T-helper 1 cell treated with Interleukin-12 subunit alpha and Interleukin-12 subunit beta and Interleukin-4 antibody, amounts not matched to agents 30 μg/mL and 1 μg/mL, for 36 hours (primary cell): Measurements from ENCODE around the gene CDKL5.
"Not testable (repeated sequence)": the region's sequence is repeated elsewhere in the genome, so short reads cannot be mapped to it uniquely, and the experiment has no call there.

Experiments used
- H3K27ac Mint-ChIP-seq: one replicate; pipeline ENCODE4 v1.8.0; 2021; ENCODE audit warnings: mild to moderate bottlenecking, mixed read lengths
- H3K27me3 Mint-ChIP-seq: one replicate; pipeline ENCODE4 v1.8.0; 2021; ENCODE audit warnings: low read depth, mixed read lengths
- H3K36me3 Mint-ChIP-seq: one replicate; pipeline ENCODE4 v1.8.0; 2021; ENCODE audit warnings: low read depth, mixed read lengths
- H3K4me1 Mint-ChIP-seq: one replicate; pipeline ENCODE4 v1.8.0; 2021; ENCODE audit warnings: low read depth, mixed read lengths
- H3K4me3 Mint-ChIP-seq: one replicate; pipeline ENCODE4 v1.8.0; 2021; ENCODE audit warnings: mild to moderate bottlenecking, moderate library complexity, mixed read lengths
- H3K9me3 Mint-ChIP-seq: one replicate; pipeline ENCODE4 v1.8.0; 2021; ENCODE audit warnings: mixed read lengths

CDKL5 gene

DNA sequence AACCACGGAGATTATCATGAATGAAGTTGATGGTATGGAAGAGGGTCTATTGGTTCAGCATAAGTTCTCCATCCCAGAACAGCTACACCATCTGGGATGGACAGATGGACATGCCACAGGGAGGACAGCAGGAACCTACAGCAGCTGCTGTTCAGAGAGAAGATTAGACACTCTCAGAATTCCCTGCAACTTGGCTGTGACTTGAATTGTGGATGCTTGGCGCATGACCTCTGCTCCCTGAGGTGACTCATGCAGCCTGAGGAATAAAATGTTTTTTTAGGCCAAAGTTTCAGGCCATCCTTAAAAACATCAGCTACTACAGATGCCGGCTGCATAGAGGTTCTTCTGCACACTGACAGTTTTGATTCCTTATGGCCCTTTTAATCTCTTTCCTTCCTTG, 149.2 kb downstream of the CDKL5 start:
- Mint-ChIP-seq H3K9me3 (no peaks in the 10 kb centered on the region), H3K4me3 (no peak overlapping the region), H3K36me3 (no peaks in the 10 kb centered on the region), H3K27ac (no peak overlapping the region), H3K27me3 (no peaks in the 10 kb centered on the region), H3K4me1 (no peaks in the 10 kb centered on the region)

DNA sequence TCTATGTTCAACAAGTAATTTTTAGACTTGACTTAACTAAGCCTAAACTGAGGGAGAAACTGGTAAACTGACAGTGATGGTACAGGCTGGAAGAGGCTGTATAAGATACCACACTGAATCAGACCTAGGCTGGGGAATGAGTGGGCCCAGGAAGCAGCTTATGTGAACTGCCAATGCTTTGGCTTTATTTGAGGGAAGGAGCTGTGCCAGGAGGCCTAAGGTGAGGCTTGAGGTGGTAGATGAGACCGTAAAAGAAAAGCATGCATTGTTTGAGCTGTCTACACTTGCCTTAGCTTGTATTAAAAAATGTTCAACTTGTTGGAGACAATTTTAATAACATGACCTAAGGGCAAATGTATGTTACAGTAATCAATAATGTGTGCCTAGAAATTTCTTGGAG, 150.3 kb downstream of the CDKL5 start:
- Mint-ChIP-seq H3K36me3 (no peaks in the 10 kb centered on the region), H3K27ac (no peak overlapping the region), H3K4me1 (no peaks in the 10 kb centered on the region), H3K27me3 (no peaks in the 10 kb centered on the region), H3K9me3 (no peaks in the 10 kb centered on the region), H3K4me3 (no peak overlapping the region)

- no peaks in the 10 kb centered on the region for H3K27me3 Mint-ChIP-seq
- no peaks in the 10 kb centered on the region for H3K36me3 Mint-ChIP-seq
- H3K4me1 Mint-ChIP-seq = no peaks in the 10 kb centered on the region
- no peak overlapping the region for H3K27ac Mint-ChIP-seq
- no peaks in the 10 kb centered on the region for H3K9me3 Mint-ChIP-seq
- no peak overlapping the region for H3K4me3 Mint-ChIP-seq
Measured at GRCh38 chrX:18577400-18577799, 152.0 kb downstream of the CDKL5 start.

DNA sequence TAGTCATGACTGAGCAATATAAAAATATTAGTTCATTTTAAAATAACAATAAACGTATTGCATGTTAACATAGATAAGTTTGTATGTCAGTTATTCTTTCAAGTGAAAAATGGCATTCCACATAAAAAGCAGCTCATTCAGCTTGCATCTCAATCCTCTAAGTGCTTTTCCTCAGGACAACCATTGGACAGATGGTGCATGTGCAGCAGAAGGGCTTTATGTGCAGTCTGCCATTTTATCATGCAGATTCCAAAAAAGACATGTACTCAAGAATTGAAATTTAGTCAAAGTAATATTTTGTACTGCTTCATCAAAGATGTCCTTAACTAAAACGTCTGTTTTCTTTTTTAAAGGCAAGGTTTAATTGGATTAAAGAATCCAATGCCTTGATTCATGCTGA, 153.1 kb downstream of the CDKL5 start:
- Mint-ChIP-seq H3K36me3 (no peaks in the 10 kb centered on the region), H3K27me3 (no peaks in the 10 kb centered on the region), H3K27ac (no peak overlapping the region), H3K9me3 (no peaks in the 10 kb centered on the region), H3K4me3 (no peak overlapping the region), H3K4me1 (no peaks in the 10 kb centered on the region)

DNA sequence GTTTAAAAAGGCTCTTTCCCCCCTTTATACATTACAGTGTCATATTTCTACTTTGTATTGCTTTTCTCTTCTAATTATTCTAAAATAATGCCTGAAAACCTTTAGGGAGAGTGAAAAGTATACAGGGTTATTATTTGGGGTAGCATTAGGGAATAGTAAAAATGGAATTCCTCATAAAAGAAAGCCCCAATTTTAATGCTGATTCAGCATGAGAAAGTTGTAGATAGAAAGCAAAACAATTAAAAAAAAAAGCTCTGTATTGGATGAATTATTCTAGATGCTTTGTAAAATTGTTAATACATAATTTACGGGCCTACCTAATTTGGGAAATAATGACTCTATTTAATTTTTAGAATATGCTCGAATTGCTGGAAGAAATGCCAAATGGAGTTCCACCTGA, 154.1 kb downstream of the CDKL5 start:
- no peak overlapping the region for H3K4me3 Mint-ChIP-seq
- H3K9me3 Mint-ChIP-seq = no peaks in the 10 kb centered on the region
- no peaks in the 10 kb centered on the region for H3K36me3 Mint-ChIP-seq
- H3K4me1 Mint-ChIP-seq = no peaks in the 10 kb centered on the region
- no peaks in the 10 kb centered on the region for H3K27me3 Mint-ChIP-seq
- no peak overlapping the region for H3K27ac Mint-ChIP-seq

DNA sequence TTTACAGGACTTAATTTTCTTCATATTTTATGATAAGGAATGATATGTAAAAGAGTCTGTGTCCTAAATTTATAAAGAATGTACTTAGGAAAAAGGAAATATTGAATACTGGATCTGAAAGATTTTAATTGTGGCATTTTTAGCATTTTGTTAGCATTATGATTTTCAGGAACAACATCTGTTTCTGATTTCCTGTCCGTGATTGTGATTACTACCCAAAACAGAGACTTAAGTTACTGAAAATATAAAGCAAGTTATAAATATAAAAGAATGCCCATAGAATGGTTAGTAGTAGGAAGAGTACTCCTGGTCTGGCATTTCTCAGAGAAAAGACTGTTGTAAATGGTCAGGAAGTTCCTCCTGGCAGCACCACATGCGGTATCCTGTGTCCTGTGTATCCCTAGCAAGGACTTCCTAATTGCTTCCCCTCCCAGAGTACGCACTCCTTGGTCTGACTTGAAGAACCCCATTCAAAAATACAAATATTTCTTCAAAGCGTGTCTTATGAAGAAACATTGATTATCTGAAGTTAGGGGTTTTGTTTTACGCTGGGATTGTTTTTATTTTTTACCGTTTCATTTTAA, 157.6 kb downstream of the CDKL5 start:
- no peak overlapping the region for H3K4me3 Mint-ChIP-seq
- H3K27ac Mint-ChIP-seq = no peak overlapping the region
- H3K36me3 Mint-ChIP-seq = no peaks in the 10 kb centered on the region
- H3K9me3 Mint-ChIP-seq = no peaks in the 10 kb centered on the region
- H3K27me3 Mint-ChIP-seq = no peaks in the 10 kb centered on the region
- H3K4me1 Mint-ChIP-seq = no peaks in the 10 kb centered on the region

GRCh38 chrX:18589292-18589691, 163.9 kb downstream of the CDKL5 start:
- not testable (repeated sequence) for H3K27ac Mint-ChIP-seq, H3K4me3 Mint-ChIP-seq, H3K36me3 Mint-ChIP-seq, H3K27me3 Mint-ChIP-seq, H3K9me3 Mint-ChIP-seq, H3K4me1 Mint-ChIP-seq

DNA sequence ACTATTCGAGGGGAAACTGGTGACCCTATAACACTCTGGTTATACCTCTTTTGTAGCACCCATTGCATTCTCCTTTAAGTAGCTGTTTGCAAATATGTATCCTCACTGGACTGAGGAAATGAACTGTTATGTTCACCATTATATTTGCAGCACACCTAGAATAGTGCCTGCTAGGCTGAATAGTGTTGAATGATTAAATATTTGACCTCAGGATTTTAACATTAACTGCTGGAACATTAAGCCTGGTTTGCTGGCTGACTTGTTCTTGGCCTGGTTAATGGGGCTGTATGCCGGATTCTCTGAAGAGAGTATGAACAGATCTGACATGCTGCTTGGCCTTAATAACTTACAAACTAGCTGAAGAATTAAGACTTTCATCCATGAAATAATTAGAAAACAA, 166.4 kb downstream of the CDKL5 start:
- Mint-ChIP-seq H3K9me3 (no peaks in the 10 kb centered on the region), H3K36me3 (no peaks in the 10 kb centered on the region), H3K4me3 (no peak overlapping the region), H3K27ac (no peak overlapping the region), H3K4me1 (no peaks in the 10 kb centered on the region), H3K27me3 (no peaks in the 10 kb centered on the region)

DNA sequence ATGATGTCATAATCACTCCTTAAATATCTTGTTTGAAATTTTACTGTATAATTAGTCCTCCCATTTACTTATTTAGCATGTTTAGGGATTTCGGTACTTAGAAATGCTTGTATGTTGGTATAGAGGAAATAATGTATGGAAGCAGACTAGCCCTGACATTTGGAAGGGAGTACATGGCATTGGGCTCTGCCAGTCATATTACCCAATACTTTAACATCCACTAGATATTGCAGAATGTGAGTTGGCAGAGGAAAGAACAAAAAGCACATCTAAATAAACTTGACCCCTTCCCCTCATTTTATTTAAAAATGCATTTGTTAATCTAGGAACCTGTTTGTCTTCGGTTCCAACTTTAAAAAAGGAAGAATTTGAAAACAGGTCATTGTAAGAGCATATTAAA, 168.7 kb downstream of the CDKL5 start:
- no peak overlapping the region for H3K27ac Mint-ChIP-seq
- no peaks in the 10 kb centered on the region for H3K9me3 Mint-ChIP-seq
- H3K27me3 Mint-ChIP-seq = no peaks in the 10 kb centered on the region
- H3K4me1 Mint-ChIP-seq = no peaks in the 10 kb centered on the region
- no peaks in the 10 kb centered on the region for H3K36me3 Mint-ChIP-seq
- no peak overlapping the region for H3K4me3 Mint-ChIP-seq

- H3K9me3 Mint-ChIP-seq = no peaks in the 10 kb centered on the region
- H3K36me3 Mint-ChIP-seq = no peaks in the 10 kb centered on the region
- H3K4me1 Mint-ChIP-seq = no peaks in the 10 kb centered on the region
- H3K4me3 Mint-ChIP-seq = no peak overlapping the region
- no peak overlapping the region for H3K27ac Mint-ChIP-seq
- no peaks in the 10 kb centered on the region for H3K27me3 Mint-ChIP-seq
Measured at GRCh38 chrX:18596096-18596495, 170.7 kb downstream of the CDKL5 start.

DNA sequence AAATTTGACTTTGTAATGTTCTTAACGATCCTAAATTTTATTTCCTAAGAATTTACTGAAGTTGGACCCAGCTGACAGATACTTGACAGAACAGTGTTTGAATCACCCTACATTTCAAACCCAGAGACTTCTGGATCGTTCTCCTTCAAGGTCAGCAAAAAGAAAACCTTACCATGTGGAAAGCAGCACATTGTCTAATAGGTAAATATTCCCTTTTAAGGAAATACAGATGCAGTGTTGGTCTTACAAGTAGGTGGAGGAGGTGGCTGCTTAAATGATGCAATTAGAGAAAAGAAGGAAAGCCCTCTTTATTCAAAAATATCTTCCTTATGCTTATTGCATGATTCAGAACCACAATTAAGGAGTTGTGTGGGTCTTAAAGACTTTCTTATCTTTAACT, 173.0 kb downstream of the CDKL5 start:
- Mint-ChIP-seq H3K36me3 (no peaks in the 10 kb centered on the region), H3K27me3 (no peaks in the 10 kb centered on the region), H3K9me3 (no peaks in the 10 kb centered on the region), H3K27ac (no peak overlapping the region), H3K4me1 (no peaks in the 10 kb centered on the region), H3K4me3 (no peak overlapping the region)

- Mint-ChIP-seq H3K27me3 (no peaks in the 10 kb centered on the region), H3K9me3 (no peaks in the 10 kb centered on the region), H3K4me3 (no peak overlapping the region), H3K36me3 (no peaks in the 10 kb centered on the region), H3K27ac (no peak overlapping the region), H3K4me1 (no peaks in the 10 kb centered on the region)
Measured at GRCh38 chrX:18607966-18608365, 182.6 kb downstream of the CDKL5 start.

- Mint-ChIP-seq H3K36me3 (no peaks in the 10 kb centered on the region), H3K9me3 (no peaks in the 10 kb centered on the region), H3K4me1 (no peaks in the 10 kb centered on the region), H3K27me3 (no peaks in the 10 kb centered on the region), H3K4me3 (no peak overlapping the region), H3K27ac (no peak overlapping the region)
Measured at GRCh38 chrX:18613930-18614639, 188.7 kb downstream of the CDKL5 start.

GRCh38 chrX:18616688-18617406, 191.4 kb downstream of the CDKL5 start:
- no peak overlapping the region for H3K4me3 Mint-ChIP-seq
- no peaks in the 10 kb centered on the region for H3K4me1 Mint-ChIP-seq
- H3K36me3 Mint-ChIP-seq = no peaks in the 10 kb centered on the region
- H3K27me3 Mint-ChIP-seq = no peaks in the 10 kb centered on the region
- H3K27ac Mint-ChIP-seq = no peak overlapping the region
- no peaks in the 10 kb centered on the region for H3K9me3 Mint-ChIP-seq

- Mint-ChIP-seq H3K27me3 (no peaks in the 10 kb centered on the region), H3K9me3 (no peaks in the 10 kb centered on the region), H3K27ac (no peak overlapping the region), H3K4me3 (no peak overlapping the region), H3K4me1 (no peaks in the 10 kb centered on the region), H3K36me3 (no peaks in the 10 kb centered on the region)
Measured at GRCh38 chrX:18617407-18617750, 192.0 kb downstream of the CDKL5 start.
